IPS-15b (cell line): ENCODE data around the gene ZNF839.

ENCODE experiments used
- H3K27me3 ChIP-seq: one replicate; pipeline ENCODE4 v1.6.1; 2013; ENCODE audit warnings: low read length; ENCODE audit not compliant: control insufficient read depth, insufficient read depth
- H3K36me3 ChIP-seq: one replicate; pipeline ENCODE4 v1.6.1; 2013; ENCODE audit warnings: low read length; ENCODE audit not compliant: control insufficient read depth, insufficient read depth
- H3K4me1 ChIP-seq: one replicate; pipeline ENCODE4 v1.6.1; 2013; ENCODE audit warnings: mild to moderate bottlenecking, low read length; ENCODE audit not compliant: control insufficient read depth, insufficient read depth
- H3K4me3 ChIP-seq: one replicate; pipeline ENCODE4 v1.5.1; 2013; ENCODE audit warnings: low read depth, low read length
- H3K9ac ChIP-seq: one replicate; pipeline ENCODE4 v1.6.1; 2013; ENCODE audit warnings: low read depth, mild to moderate bottlenecking, low read length
- H3K9me3 ChIP-seq: one replicate; pipeline ENCODE4 v1.6.1; 2013; ENCODE audit warnings: mild to moderate bottlenecking, low read length; ENCODE audit not compliant: control insufficient read depth, insufficient read depth

ZNF839 gene

DNA sequence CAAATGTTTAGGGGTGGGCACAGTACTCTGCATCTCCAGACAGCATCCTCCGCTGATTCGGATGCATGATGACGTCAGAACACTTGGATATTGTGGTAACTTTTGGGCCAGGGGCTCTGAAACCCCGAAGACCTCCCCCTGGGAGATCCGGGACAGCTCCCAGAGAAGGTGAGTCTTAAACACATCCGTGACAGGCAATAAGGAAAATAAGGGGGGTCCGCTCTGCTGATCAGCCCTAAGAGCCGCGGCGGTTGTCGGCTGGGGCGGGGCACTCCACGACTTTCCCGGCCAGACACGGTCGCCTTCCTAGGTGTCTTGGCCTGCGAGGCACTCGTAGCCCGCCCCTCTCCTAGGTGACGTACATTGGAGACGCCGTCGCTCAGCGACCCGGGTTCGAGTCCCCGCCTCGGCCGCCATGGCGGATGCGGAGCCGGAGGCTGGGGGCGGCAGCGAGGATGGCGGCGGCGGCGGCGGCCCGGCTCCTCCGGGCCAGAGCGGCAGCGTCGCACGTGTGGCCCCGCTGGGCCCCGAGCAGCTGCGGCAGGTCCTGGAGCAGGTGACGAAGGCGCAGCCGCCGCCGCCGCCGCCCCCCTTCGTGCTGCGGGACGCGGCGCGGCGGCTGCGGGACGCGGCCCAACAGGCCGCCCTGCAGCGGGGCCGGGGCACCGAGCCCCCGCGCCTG lies at the start of gene ZNF839:
TSS of gene ZNF839 (plus strand) at position 396 of the 682 bp plus-strand sequence. CDS start at position 416, 20 bp downstream.
- Histone ChIP-seq H3K36me3 (no peaks in the 10 kb centered on the region), H3K27me3 (peaks cover 14% of the 10 kb centered on the region), H3K9ac (peak within 1 kb of the TSS; percentile 84), H3K4me3 (peak within 1 kb of the TSS; percentile 91), H3K9me3 (no peaks in the 10 kb centered on the region), H3K4me1 (peaks cover 13% of the 10 kb centered on the region)

DNA sequence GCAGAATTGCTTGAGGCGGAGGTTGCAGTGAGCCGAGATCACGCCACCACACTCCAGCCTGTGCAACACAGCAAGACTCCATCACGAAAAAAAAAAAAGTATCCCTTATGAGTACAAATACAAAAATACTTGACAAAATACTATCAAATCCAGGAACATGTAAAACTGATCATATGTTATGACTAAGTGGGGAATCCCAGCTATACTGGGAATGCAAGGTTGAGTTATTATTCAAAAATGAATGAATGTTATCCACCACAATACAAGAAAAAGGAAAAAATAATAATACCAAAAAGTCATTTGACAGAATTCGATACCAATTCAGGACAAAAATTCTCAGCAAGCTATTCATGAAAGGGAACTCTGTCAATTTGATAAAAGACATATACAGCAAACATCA lies 47.2 kb upstream of the ZNF839 start:
- Histone ChIP-seq H3K4me1 (no peaks in the 10 kb centered on the region), H3K27me3 (no peaks in the 10 kb centered on the region), H3K36me3 (no peaks in the 10 kb centered on the region), H3K9ac (no peak overlapping the region), H3K4me3 (no peak overlapping the region), H3K9me3 (no peaks in the 10 kb centered on the region)

DNA sequence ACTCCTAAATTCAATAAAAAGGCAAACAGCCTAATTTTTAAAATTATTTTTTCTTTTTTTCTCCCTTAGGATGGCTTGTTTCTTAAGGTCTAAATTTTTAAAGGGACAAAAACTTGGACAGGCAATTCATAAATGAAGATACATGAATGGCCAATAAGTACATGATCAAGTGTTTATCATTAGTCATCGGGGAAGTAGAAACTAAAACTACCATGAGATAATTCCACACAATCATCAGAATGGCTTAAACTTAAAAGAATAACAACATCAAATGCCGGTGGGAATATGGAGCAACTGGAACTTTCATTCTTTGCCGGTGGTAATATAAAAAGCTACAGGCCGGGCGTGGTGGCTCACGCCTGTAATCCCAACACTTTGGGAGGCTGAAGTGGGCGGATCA lies 43.7 kb upstream of the ZNF839 start:
- H3K4me1 ChIP-seq, result peaks cover 3% of the 10 kb centered on the region
- no peak overlapping the region for H3K9ac ChIP-seq
- H3K36me3 ChIP-seq, result no peaks in the 10 kb centered on the region
- H3K4me3 ChIP-seq, result no peak overlapping the region
- no peaks in the 10 kb centered on the region for H3K9me3 ChIP-seq
- no peaks in the 10 kb centered on the region for H3K27me3 ChIP-seq

DNA sequence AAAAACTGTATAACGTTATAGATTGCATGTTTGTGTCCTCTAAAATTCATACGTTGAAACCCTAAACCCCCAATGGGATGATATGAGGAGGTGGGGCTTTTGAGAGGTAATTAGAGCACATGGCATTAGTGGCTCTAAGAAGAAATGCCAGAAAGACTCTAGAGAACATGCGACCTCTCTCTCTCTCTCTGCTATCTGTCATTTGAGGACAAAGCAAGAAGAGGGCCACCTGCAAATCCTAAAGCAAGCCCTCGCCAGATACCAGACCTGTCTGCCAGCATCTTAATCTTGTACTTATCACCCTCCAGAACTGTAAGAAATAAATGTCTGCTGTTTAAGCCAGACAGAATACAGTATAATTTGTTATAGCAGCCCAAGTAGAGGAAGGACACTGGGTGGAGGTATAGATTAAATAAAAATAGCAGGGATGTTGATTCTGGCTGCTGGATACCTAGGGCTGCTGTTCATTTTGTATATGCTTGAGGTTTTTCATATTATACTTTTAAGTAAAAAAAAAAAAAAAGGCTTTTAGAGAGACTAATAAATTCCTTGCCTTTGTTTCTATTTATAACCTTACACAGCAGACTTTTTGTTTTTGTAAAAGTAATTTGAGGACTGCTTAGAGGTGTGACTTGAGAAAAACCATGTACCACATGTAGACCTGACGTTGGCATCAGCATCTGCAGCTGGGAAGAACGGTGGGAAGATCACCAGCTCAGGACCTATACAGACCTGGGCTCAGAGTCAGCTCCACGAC lies 41.5 kb upstream of the ZNF839 start:
- Histone ChIP-seq H3K27me3 (no peaks in the 10 kb centered on the region), H3K9me3 (no peaks in the 10 kb centered on the region), H3K4me1 (peaks cover 3% of the 10 kb centered on the region), H3K4me3 (no peak overlapping the region), H3K36me3 (no peaks in the 10 kb centered on the region), H3K9ac (no peak overlapping the region)

DNA sequence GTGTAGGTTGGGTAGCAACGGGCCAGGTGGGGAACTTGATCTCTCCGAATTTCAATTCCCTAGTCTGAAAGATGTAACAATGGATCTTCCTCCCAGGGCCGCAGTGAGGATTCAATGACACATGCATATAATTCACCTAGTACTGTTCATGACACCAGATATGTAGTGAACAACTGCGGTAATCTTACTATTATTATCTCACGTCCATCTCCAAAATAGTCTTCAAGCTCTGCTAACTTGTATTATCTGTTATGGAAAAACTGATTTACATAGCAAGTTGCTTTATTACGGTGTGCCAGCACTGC lies 41.0 kb upstream of the ZNF839 start:
- Histone ChIP-seq H3K36me3 (no peaks in the 10 kb centered on the region), H3K4me1 (peaks cover 3% of the 10 kb centered on the region), H3K4me3 (no peak overlapping the region), H3K9me3 (no peaks in the 10 kb centered on the region), H3K9ac (no peak overlapping the region), H3K27me3 (no peaks in the 10 kb centered on the region)

DNA sequence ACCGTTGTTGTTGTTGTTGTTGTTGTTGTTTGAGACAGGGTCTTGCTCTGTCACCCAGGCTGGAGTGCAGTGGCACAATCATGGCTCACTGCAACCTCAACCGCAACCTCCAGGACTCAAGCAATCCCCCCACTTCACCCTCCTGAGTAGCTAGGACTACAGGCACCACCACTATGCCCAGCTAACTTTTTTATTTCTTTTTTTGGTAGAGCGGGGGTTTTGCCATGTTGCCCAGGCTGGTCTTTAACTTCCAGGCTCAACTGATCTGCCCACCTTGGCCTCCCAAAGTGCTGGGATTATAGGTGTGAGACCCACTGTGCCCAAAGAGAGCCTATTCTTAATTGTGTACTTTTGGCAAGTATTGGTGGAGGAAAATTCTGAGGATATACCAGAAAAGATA lies 40.3 kb upstream of the ZNF839 start:
- Histone ChIP-seq H3K27me3 (no peaks in the 10 kb centered on the region), H3K4me3 (no peak overlapping the region), H3K9me3 (no peaks in the 10 kb centered on the region), H3K4me1 (peaks cover 3% of the 10 kb centered on the region), H3K36me3 (no peaks in the 10 kb centered on the region), H3K9ac (no peak overlapping the region)

DNA sequence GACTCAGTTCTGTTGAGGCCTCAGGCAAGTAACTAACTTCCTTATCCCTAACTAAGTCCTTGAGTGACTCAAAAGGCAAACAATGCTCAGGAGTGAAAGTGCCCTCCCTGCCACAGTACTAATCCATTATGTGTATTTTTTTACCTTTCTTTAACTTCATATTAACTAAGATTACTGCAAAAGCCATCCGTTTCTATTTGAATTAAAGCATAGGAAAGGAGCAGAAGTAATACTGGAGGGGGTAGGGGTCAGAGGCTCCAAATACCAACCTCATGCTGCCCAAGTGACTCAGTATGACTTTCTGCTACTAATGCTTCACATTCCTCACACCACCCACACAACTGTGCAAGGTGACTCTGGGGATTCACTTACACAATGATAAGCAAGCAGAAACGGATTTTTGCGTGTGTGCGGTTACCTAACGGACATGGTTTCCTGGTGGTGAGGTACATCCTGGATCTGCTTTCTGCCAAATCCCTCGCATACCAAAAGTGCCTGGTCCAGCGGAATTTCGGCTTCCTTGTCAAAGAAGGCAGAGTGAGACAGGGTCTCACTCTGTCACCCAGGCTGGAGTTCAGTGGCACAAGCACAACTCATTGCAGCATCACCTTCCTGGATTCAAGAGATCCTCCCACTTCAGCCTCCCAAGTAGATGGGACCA lies 39.7 kb upstream of the ZNF839 start:
- no peak overlapping the region for H3K4me3 ChIP-seq

DNA sequence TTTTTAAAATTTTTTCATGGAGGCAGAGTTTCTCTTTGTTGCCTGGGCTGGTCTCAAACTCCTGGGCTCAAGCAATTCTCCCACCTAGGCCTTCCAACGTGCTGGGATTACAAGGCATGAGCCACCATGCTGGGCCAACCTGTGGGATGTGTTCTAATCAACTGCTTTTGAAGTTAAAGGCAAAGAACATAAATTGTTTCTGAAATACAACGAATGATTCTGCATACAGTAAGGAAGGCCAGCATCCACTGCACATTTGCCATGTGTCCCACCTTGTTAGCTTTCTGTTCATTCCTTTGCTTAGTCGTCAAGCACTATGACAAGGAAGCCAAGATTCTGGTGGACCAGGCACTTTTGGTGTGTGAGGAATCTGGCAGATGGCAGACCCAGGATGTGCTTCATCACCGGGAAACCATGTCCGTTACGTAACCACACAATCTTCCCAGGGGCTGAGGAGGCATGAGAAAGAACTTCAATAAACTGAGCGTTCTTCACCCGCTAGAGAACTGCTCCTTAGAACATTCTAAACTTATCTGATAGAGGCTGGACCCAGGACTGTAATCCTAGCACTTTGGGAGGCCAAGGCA lies 39.1 kb upstream of the ZNF839 start:
- H3K9ac ChIP-seq, result no peak overlapping the region
- no peaks in the 10 kb centered on the region for H3K27me3 ChIP-seq
- H3K9me3 ChIP-seq, result no peaks in the 10 kb centered on the region
- H3K4me3 ChIP-seq, result no peak overlapping the region
- H3K36me3 ChIP-seq, result no peaks in the 10 kb centered on the region
- peaks cover 3% of the 10 kb centered on the region for H3K4me1 ChIP-seq

More for the DNA sequence above, 39.7 kb upstream of the ZNF839 start:
- no peak overlapping the region for H3K9ac ChIP-seq
- H3K9me3 ChIP-seq, result no peaks in the 10 kb centered on the region
- no peaks in the 10 kb centered on the region for H3K36me3 ChIP-seq
- H3K4me1 ChIP-seq, result peaks cover 3% of the 10 kb centered on the region
- no peaks in the 10 kb centered on the region for H3K27me3 ChIP-seq

DNA sequence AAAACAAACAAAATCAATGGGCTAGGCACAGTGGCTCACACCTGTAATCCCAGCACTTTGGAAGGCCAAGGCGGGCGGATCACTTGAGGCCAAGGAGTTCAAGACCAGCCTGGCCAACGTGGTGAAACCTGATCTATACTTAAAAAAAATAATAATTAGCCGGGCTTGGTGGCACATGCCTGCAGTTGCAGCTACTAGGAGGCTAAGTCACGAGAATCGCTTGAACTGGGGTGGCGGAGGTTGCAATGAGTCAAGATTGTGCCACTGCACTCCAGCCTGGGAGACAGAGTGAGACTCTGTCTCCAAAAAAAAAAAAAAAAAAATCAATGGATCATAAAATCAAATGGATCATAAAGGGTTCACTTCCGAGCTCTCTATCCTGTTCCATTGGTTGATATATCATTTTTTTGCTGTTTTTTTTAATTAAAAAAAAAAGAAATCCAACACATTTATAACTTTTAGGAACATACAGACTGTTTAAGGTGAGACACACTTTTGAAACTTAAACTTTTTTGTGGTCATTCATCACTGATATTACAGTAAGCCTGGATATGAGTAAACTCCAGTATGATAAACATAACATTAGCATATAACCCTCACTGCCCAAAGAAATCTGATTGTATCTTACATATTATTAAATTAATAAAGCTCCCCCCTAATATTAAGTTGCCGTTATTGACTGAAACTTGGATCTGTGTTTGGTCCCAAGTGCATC lies 36.6 kb upstream of the ZNF839 start:
- no peak overlapping the region for H3K4me3 ChIP-seq
- no peaks in the 10 kb centered on the region for H3K27me3 ChIP-seq
- H3K9me3 ChIP-seq, result no peaks in the 10 kb centered on the region
- H3K9ac ChIP-seq, result no peak overlapping the region
- peaks cover 3% of the 10 kb centered on the region for H3K4me1 ChIP-seq
- H3K36me3 ChIP-seq, result no peaks in the 10 kb centered on the region

DNA sequence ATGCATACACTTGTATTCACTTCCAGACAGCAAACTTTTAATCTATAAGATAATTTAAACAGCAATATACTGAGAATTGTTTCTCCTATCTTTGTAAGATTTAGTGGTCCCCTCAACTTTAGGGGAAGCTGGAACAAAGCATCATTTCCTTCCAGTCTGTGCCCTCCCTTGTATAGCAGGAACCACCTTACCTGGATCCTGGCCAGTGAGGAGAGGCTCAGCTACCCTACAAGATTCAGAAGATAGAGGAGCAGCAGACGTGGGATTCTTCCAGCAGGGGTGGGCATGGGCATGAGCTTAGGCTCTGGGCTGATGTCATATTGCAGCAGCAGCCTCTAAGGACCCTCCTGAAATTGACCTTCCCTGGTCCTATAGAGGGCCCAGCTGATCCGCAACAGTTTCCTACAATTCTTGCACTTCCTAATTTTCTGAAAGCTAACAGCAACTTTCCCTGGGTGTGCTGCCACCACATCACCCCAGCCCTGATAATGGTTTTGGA lies 35.9 kb upstream of the ZNF839 start:
- Histone ChIP-seq H3K4me3 (no peak overlapping the region), H3K36me3 (no peaks in the 10 kb centered on the region), H3K9me3 (no peaks in the 10 kb centered on the region), H3K4me1 (peaks cover 3% of the 10 kb centered on the region), H3K9ac (no peak overlapping the region), H3K27me3 (no peaks in the 10 kb centered on the region)

DNA sequence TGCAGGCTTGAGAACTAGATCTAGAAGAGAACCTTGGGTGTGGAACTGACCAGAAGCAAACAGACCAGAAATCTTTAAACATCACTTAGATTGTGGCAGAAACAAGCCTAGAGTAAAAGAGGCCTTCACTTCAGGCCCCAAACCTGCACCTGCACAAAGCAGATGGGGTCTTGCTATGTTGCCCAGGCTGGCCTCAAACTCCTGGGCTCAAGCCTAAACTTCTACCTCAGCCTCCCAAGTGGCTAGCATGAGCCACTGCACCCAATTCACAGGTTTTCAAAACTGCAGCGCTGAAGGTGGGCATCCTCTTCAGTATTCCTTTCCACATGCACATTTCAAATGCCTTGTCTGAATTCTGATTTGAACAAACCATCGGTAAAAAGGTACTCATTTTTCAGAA lies 34.4 kb upstream of the ZNF839 start:
- Histone ChIP-seq H3K9me3 (no peaks in the 10 kb centered on the region), H3K27me3 (no peaks in the 10 kb centered on the region), H3K9ac (no peak overlapping the region), H3K36me3 (no peaks in the 10 kb centered on the region), H3K4me1 (no peaks in the 10 kb centered on the region), H3K4me3 (no peak overlapping the region)
